ENCODE data around the gene NPDC1. TPM values are rescaled to one million over a fixed set of nuclear protein-coding genes. Genes with fewer than 3 reads are reported as not detected.
"Not testable (repeated sequence)": the region's sequence is repeated elsewhere in the genome, so short reads cannot be mapped to it uniquely, and the experiment has no call there.

Gene NPDC1
- total and polyA plus RNA-seq, 2 donors (not counting 1 experiment from before 2014, with no cell fraction given) = 0.17 to 0.19 TPM

- 3% methylated on average over 10 of the region's 15 CpGs for WGBS (ENCODE audit: insufficient coverage)
- no peaks in the 10 kb centered on the region for H3K9me3 Mint-ChIP-seq (ENCODE audit: insufficient read depth)
- H3K27ac Mint-ChIP-seq = peak overlapping the region; percentile 95
- H3K27me3 ChIP-seq (replicated peaks in 1 of 4; ENCODE audit: control extremely low read depth in 1 of 4, control insufficient read depth in 3 of 4, insufficient read depth in 4 of 4, low read length in 3 of 4) = peaks cover 0 to 6% (median 0%) of the 10 kb centered on the region in 4 experiments
- CTCF ChIA-PET = interaction anchor here (0.6 to 3.9 kb wide), 37 partner anchors 8 to 546 kb away, joined by 3 to 106 read pairs (median 6); partner anchors contain the start of genes AJM1, C8G, CLIC3 and FBXW5
- H3K79me2 ChIP-seq (ENCODE audit: control insufficient read depth, insufficient read depth, low read length) = peaks cover 12% of the 10 kb centered on the region
- H3K4me3 Mint-ChIP-seq = peak overlapping the region; percentile 89
- peaks cover 55% of the 10 kb centered on the region for H3K4me1 Mint-ChIP-seq
- TF ChIP-seq CTCF (IDR thresholded peaks at IDR 0.05) = no peak
- TF ChIP-seq EZH2 (IDR thresholded peaks at IDR 0.05; ENCODE audit: borderline replicate concordance, insufficient read depth, low read depth, low read length, poor library complexity, severe bottlenecking) = no peak
- no peaks in the 10 kb centered on the region for H3K36me3 ChIP-seq (replicated peaks in 1 of 2; ENCODE audit: control extremely low read depth in 1 of 2, control insufficient read depth in 1 of 2, extremely low read depth in 1 of 2, insufficient read depth in 2 of 2, low read length in 1 of 2)
- DNase-seq = no peak
- no peak for ATAC-seq (ENCODE audit: low read depth)
- H4K20me1 ChIP-seq (ENCODE audit: control insufficient read depth, insufficient read depth, low read length, poor library complexity, severe bottlenecking) = peaks cover 5% of the 10 kb centered on the region
- H3K4me3 ChIP-seq (ENCODE audit: control extremely low read depth in 1 of 5, extremely low read depth in 1 of 5, insufficient read depth in 1 of 5, low read depth in 2 of 5, low read length in 4 of 5) = peak overlapping the region in 3 of 5 experiments; percentile 19 to 66 (median 27)
- peak overlapping the region; percentile 52 for H3K9ac ChIP-seq (ENCODE audit: low read length)
- H3K4me2 ChIP-seq (replicated peaks; ENCODE audit: low read depth, low read length, poor library complexity, severe bottlenecking) = peak overlapping the region; percentile 100
- H3K9me3 ChIP-seq (ENCODE audit: control extremely low read depth in 1 of 3, control insufficient read depth in 2 of 3, insufficient read depth in 1 of 3, low read length in 2 of 3) = peaks cover 0 to 11% (median 0%) of the 10 kb centered on the region in 3 donors
- intact Hi-C loops (cut with micrococcal nuclease) = loop anchor here (2.0 to 5.0 kb wide), 2 partner anchors 38 to 191 kb away; partner anchors contain the start of genes AJM1 and SAPCD2
- H2AFZ ChIP-seq (ENCODE audit: insufficient read depth, low read depth, low read length, poor library complexity, severe bottlenecking) = peak overlapping the region; percentile 61
- POLR2A ChIA-PET = interaction anchor here (0.7 to 1.4 kb wide), 11 partner anchors 13 to 271 kb away, joined by 3 to 6 read pairs (median 3); partner anchors contain the start of genes PAXX and RABL6
- no peaks in the 10 kb centered on the region for H3K27me3 Mint-ChIP-seq
- peak overlapping the region; percentile 36 to 47 for H3K27ac ChIP-seq (ENCODE audit: low read length in 2 of 2)
- peaks cover 59 to 63% of the 10 kb centered on the region in 2 donors for H3K4me1 ChIP-seq (ENCODE audit: control insufficient read depth in 2 of 2, insufficient read depth in 2 of 2, low read length in 2 of 2)
These were observed 11.8 kb downstream of the NPDC1 start for GRCh38 chr9:137034039-137034708.

GRCh38 chr9:137033481-137033880 lies 12.5 kb downstream of the NPDC1 start:
- ATAC-seq (ENCODE audit: low read depth) = not testable (repeated sequence)

More at GRCh38 chr9:137033481-137033880, 12.5 kb downstream of the NPDC1 start:
- intact Hi-C loops (cut with micrococcal nuclease) = loop anchor here (2.0 to 5.0 kb wide), 2 partner anchors 39 to 185 kb away; partner anchors contain the start of genes PHPT1 and SAPCD2
- not testable (repeated sequence) for H3K27ac ChIP-seq (ENCODE audit: low read length in 2 of 2); H3K36me3 ChIP-seq (replicated peaks in 1 of 2; ENCODE audit: control extremely low read depth in 1 of 2, control insufficient read depth in 1 of 2, extremely low read depth in 1 of 2, insufficient read depth in 2 of 2, low read length in 1 of 2); H4K20me1 ChIP-seq (ENCODE audit: control insufficient read depth, insufficient read depth, low read length, poor library complexity, severe bottlenecking); H2AFZ ChIP-seq (ENCODE audit: insufficient read depth, low read depth, low read length, poor library complexity, severe bottlenecking); DNase-seq; H3K27me3 Mint-ChIP-seq; H3K27me3 ChIP-seq (replicated peaks in 1 of 4; ENCODE audit: control extremely low read depth in 1 of 4, control insufficient read depth in 3 of 4, insufficient read depth in 4 of 4, low read length in 3 of 4); H3K9me3 Mint-ChIP-seq (ENCODE audit: insufficient read depth)
- Histone ChIP-seq H3K79me2 (ENCODE audit: control insufficient read depth, insufficient read depth, low read length) (peaks cover 12% of the 10 kb centered on the region), H3K4me2 (replicated peaks; ENCODE audit: low read depth, low read length, poor library complexity, severe bottlenecking) (peak overlapping the region; percentile 100), H3K9me3 (ENCODE audit: control extremely low read depth in 1 of 3, control insufficient read depth in 2 of 3, insufficient read depth in 1 of 3, low read length in 2 of 3) (peaks cover 0 to 11% (median 0%) of the 10 kb centered on the region in 3 donors), H3K4me3 (ENCODE audit: control extremely low read depth in 1 of 5, extremely low read depth in 1 of 5, insufficient read depth in 1 of 5, low read depth in 2 of 5, low read length in 4 of 5) (peak overlapping the region in 4 of 5 experiments; percentile 25 to 77 (median 54)), H3K4me1 (ENCODE audit: control insufficient read depth in 2 of 2, insufficient read depth in 2 of 2, low read length in 2 of 2) (peaks cover 64 to 70% of the 10 kb centered on the region in 2 donors), H3K9ac (ENCODE audit: low read length) (peak overlapping the region; percentile 70)
- CTCF ChIA-PET = interaction anchor here (0.6 to 3.9 kb wide), 6 partner anchors 30 to 244 kb away, joined by 3 to 106 read pairs (median 14); partner anchors contain the start of genes AJM1 and TMEM141
- Mint-ChIP-seq H3K4me3 (peak overlapping the region; percentile 89), H3K4me1 (peaks cover 60% of the 10 kb centered on the region), H3K27ac (peak overlapping the region; percentile 95)
- WGBS (ENCODE audit: insufficient coverage) = 39% methylated on average over 3 of the region's 5 CpGs
- POLR2A ChIA-PET = interaction anchor here (1.1 to 1.4 kb wide), 2 partner anchors 13 to 45 kb away, joined by 3 read pairs; no protein-coding TSS in a partner anchor

All from B cell (primary cell).